Natural killer cell (primary cell): ENCODE results near the gene TTC7B. TPM values are rescaled to one million over a fixed set of nuclear protein-coding genes. Genes with fewer than 3 reads are reported as not detected.
A peak's percentile ranks its signal among the peaks of the same experiment; 100 is the strongest.

Source experiments
- ATAC-seq, 3 donors: fragments of 150-1000 bp in 2 of 3; fragments of 200-7000 bp in 1 of 3; cut with Tn5 transposase; 1 replicate in 1 of 3; 2 replicates in 2 of 3; pipeline ENCODE4 v1.10.0; 2021; ENCODE audit warnings: mild to moderate bottlenecking in 2 of 3, moderate library complexity in 2 of 3
- DNase-seq, 2 donors: peaks; one replicate each; pipeline versions ENCODE4 v3.0.0 to v3.0.0-alpha.2; 2013 to 2021; ENCODE audit warnings: mixed read lengths in 1 of 2
- H3K27ac ChIP-seq: one replicate; pipeline ENCODE4 v1.5.1; 2013; ENCODE audit warnings: mild to moderate bottlenecking, low read length
- H3K27me3 ChIP-seq: one replicate; pipeline ENCODE4 v1.6.1; 2013; ENCODE audit warnings: low read length; ENCODE audit not compliant: control insufficient read depth, insufficient read depth
- H3K36me3 ChIP-seq: one replicate; pipeline ENCODE4 v1.6.1; 2013; ENCODE audit warnings: low read length; ENCODE audit not compliant: control insufficient read depth, insufficient read depth
- H3K4me1 ChIP-seq: one replicate; pipeline ENCODE4 v1.6.1; 2013; ENCODE audit warnings: low read length; ENCODE audit not compliant: control insufficient read depth, insufficient read depth
- H3K4me3 ChIP-seq: one replicate; pipeline ENCODE4 v1.5.1; 2013; ENCODE audit warnings: low read length
- H3K9me3 ChIP-seq: one replicate; pipeline ENCODE4 v1.6.1; 2013; ENCODE audit warnings: low read length; ENCODE audit not compliant: control insufficient read depth, insufficient read depth
- H3K27ac Mint-ChIP-seq, 2 donors: one replicate each; pipeline ENCODE4 v1.8.0; 2022; ENCODE audit warnings: mild to moderate bottlenecking in 2 of 2, mixed read lengths in 2 of 2, moderate library complexity in 1 of 2
- H3K27me3 Mint-ChIP-seq, 2 donors: one replicate each; pipeline ENCODE4 v1.8.0; 2022; ENCODE audit warnings: low read depth in 2 of 2, mixed read lengths in 2 of 2
- H3K36me3 Mint-ChIP-seq: one replicate; pipeline ENCODE4 v1.8.0; 2022; ENCODE audit warnings: mixed read lengths
- H3K4me1 Mint-ChIP-seq, 2 donors: one replicate each; pipeline ENCODE4 v1.8.0; 2022; ENCODE audit warnings: mixed read lengths in 2 of 2
- H3K4me3 Mint-ChIP-seq: one replicate; pipeline ENCODE4 v1.8.0; 2022; ENCODE audit warnings: mild to moderate bottlenecking, moderate library complexity, mixed read lengths
- H3K9me3 Mint-ChIP-seq, 2 donors: one replicate each; pipeline ENCODE4 v1.8.0; 2022; ENCODE audit warnings: mixed read lengths in 2 of 2
- CTCF ChIP-seq: fragments of 200-600 bp; IDR thresholded peaks from one replicate; pipeline ENCODE4 v1.8.0; 2022; ENCODE audit warnings: antibody characterized with exemption
- WGBS: methylation state at CpG from one replicate; pipeline ENCODE4 v1.1.7; 2013; ENCODE audit warnings: missing lambda C conversion rate; ENCODE audit not compliant: insufficient coverage; 5-methylcytosine and 5-hydroxymethylcytosine counted together
- intact Hi-C: fragments of 100-400 bp; cut with micrococcal nuclease; formaldehyde crosslinking; loops from one replicate; pipeline ENCODE4 v1.14.2; 2022
- total RNA-seq, 4 donors: library from RNA; stranded (reverse); fragments of 120-200 nt in 1 of 4; gene quantifications; one replicate each; pipeline versions ENCODE4 v1.2.3 to v1.2.4, GENCODE V29; 2013 to 2022

The TTC7B gene
- total RNA-seq, 3 donors from 2014 or later (not counting 1 experiment from before 2014, with no cell fraction given), result 1.7 to 17.2 (median 5.9) TPM

- peaks cover 0 to 17% of the 10 kb centered on the region in 2 donors for H3K4me1 Mint-ChIP-seq
- no peaks in the 10 kb centered on the region for H3K9me3 ChIP-seq
- no peaks in the 10 kb centered on the region for H3K27me3 ChIP-seq
- H3K27me3 Mint-ChIP-seq, result peaks cover 0 to 8% of the 10 kb centered on the region in 2 donors
- ATAC-seq (no peak), DNase-seq (no peak)
- H3K4me3 ChIP-seq, result no peak overlapping the region
- no peak for TF ChIP-seq CTCF
- H3K27ac ChIP-seq, result no peak overlapping the region
- no peaks in the 10 kb centered on the region for H3K36me3 Mint-ChIP-seq
- 95% methylated on average over 5 of the region's 5 CpGs for WGBS
- no peaks in the 10 kb centered on the region for H3K4me1 ChIP-seq
- no peaks in the 10 kb centered on the region for H3K36me3 ChIP-seq
- H3K4me3 Mint-ChIP-seq, result no peak overlapping the region
- H3K9me3 Mint-ChIP-seq, result no peaks in the 10 kb centered on the region
- no peak overlapping the region for H3K27ac Mint-ChIP-seq
- intact Hi-C loops, result no loop called here
Observed at GRCh38 chr14:90663680-90664079, 152.6 kb downstream of the TTC7B start.

- H3K36me3 ChIP-seq, result no peaks in the 10 kb centered on the region
- H3K36me3 Mint-ChIP-seq, result no peaks in the 10 kb centered on the region
- H3K27ac Mint-ChIP-seq, result no peak overlapping the region
- H3K27me3 Mint-ChIP-seq, result peaks cover 0 to 8% of the 10 kb centered on the region in 2 donors
- H3K4me3 Mint-ChIP-seq, result no peak overlapping the region
- no peaks in the 10 kb centered on the region for H3K9me3 Mint-ChIP-seq
- no peak for TF ChIP-seq CTCF
- no peak for ATAC-seq
- intact Hi-C loops, result no loop called here
- WGBS, result 99% methylated on average over 5 of the region's 5 CpGs
- H3K27me3 ChIP-seq, result no peaks in the 10 kb centered on the region
- no peaks in the 10 kb centered on the region for H3K9me3 ChIP-seq
- no peak overlapping the region for H3K27ac ChIP-seq
- no peaks in the 10 kb centered on the region for H3K4me1 ChIP-seq
- peaks cover 0 to 19% of the 10 kb centered on the region in 2 donors for H3K4me1 Mint-ChIP-seq
- no peak overlapping the region for H3K4me3 ChIP-seq
- no peak for DNase-seq
Observed at GRCh38 chr14:90663140-90663539, 153.1 kb downstream of the TTC7B start.

- intact Hi-C loops, result no loop called here
- no peaks in the 10 kb centered on the region for H3K9me3 ChIP-seq
- Mint-ChIP-seq H3K4me1 (peaks cover 0 to 19% of the 10 kb centered on the region in 2 donors), H3K9me3 (no peaks in the 10 kb centered on the region), H3K27ac (no peak overlapping the region), H3K27me3 (peaks cover 0 to 5% of the 10 kb centered on the region in 2 donors), H3K36me3 (no peaks in the 10 kb centered on the region), H3K4me3 (no peak overlapping the region)
- no peak for ATAC-seq
- no peaks in the 10 kb centered on the region for H3K27me3 ChIP-seq
- no peak for TF ChIP-seq CTCF
- no peaks in the 10 kb centered on the region for H3K4me1 ChIP-seq
- no peak overlapping the region for H3K4me3 ChIP-seq
- no peak overlapping the region for H3K27ac ChIP-seq
- WGBS, result 95% methylated on average over 7 of the region's 7 CpGs
- DNase-seq, result no peak
- H3K36me3 ChIP-seq, result no peaks in the 10 kb centered on the region
Observed at GRCh38 chr14:90661866-90662265, 154.4 kb downstream of the TTC7B start.

GRCh38 chr14:90660865-90661570 is 155.2 kb downstream of the TTC7B start:
- H3K4me1 ChIP-seq, result no peaks in the 10 kb centered on the region
- no peak overlapping the region for H3K4me3 ChIP-seq
- no peak overlapping the region for H3K4me3 Mint-ChIP-seq
- ATAC-seq, result peak in 1 of 3 donors; percentile 48
- H3K27me3 Mint-ChIP-seq, result peaks cover 0 to 4% of the 10 kb centered on the region in 2 donors
- no peak for DNase-seq
- peaks cover 0 to 19% of the 10 kb centered on the region in 2 donors for H3K4me1 Mint-ChIP-seq
- H3K27ac Mint-ChIP-seq, result peak overlapping the region in 1 of 2 donors; percentile 20
- no peaks in the 10 kb centered on the region for H3K9me3 ChIP-seq
- WGBS, result 89% methylated on average over 17 of the region's 17 CpGs
- intact Hi-C loops, result no loop called here
- H3K9me3 Mint-ChIP-seq, result no peaks in the 10 kb centered on the region
- TF ChIP-seq CTCF, result no peak
- no peak overlapping the region for H3K27ac ChIP-seq
- no peaks in the 10 kb centered on the region for H3K27me3 ChIP-seq
- no peaks in the 10 kb centered on the region for H3K36me3 Mint-ChIP-seq
- no peaks in the 10 kb centered on the region for H3K36me3 ChIP-seq
